Stimulated activated CD4-positive, alpha-beta T cell treated with anti-CD3 and anti-CD28 coated beads, Interleukin-2, amount 100 ng/mL, for 24 hours (primary cell): ENCODE data around the gene FASN.

Source experiments
- DNase-seq, 2 donors: peaks; one replicate each; pipeline ENCODE4 v3.0.0-alpha.2; 2020

The FASN gene

DNA sequence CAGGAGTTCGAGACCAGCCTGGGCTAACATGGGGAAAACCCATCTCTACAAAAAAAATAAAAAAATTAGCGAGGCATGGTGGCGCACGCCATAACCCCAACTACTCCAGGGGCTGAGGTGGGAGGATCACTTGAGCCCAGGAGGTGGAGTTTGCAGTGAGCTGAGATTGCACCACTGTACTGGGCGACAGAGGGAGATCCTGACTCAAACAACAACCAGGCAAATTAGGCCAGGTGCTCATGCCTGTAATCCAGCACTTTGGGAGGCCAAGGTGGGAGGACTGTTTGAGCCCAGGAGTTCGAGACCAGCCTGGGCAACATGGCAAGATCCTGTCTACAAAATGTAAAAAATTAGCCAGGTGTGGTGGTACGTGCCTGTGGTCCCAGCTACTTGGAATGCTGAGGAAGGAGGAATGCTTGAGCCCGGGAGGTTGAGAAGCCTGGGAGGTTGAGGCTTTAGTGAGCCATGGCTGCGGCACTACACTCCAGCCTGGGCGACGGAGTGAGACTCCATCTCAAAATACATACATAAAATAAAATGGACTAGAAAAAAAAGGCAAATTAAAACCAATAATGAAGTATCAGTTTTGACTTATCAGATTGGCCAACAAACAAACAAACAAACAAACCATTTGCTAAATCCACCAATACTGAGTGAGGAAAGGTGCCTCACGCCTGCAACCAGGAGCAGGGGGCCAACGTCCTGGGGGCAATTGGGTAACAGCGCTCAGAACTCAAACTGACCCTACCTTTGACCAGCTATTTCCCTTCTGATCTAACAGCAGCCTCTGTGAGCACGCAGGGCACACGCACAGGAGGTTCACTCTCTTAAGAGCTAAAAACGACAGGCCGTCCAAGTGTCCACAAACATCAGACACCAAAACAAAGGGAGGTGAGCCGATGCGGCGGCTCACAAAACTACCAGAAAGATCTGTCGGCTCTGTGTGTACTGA, 19.4 kb upstream of the FASN start:
- DNase-seq = no peak

DNA sequence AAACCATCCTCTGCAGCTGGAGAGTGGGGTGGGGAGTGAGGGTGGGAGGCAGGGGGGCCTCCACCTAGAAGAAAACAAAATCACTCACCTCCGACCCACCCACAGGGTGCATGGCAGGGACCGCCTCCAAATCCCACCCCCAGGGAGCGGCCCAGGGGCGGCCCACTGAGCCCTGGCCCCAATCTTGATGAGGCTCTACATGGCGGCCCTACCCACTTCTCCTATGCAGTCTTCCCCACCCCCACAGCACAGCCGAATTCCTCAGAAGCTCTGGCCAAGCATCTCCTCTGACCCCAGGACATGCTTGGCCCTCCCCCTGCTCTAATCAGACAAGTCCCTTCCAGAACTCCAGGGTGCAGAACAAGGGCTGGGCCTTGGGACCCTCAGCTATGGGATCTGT, 18.2 kb upstream of the FASN start:
- no peak for DNase-seq

DNA sequence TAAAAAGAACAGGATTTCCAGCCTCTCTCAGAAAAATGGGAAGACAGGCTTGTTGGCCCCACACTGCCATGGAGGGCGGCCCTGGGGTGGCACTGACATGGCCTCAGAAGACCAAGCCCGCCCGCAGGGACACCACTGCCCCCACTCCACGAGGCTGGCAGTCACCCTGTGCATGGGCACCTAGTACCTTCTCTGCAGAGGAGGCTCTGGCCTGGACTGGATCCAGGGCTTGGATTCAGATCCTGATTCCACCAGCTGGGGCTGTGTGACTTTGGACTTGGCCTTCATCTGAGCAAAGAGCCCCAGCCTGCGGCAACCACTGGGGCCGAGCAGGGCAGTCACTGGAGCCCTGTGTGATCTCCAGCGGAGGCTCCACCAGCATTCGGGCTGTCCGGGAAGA, 16.8 kb upstream of the FASN start:
- no peak for DNase-seq

DNA sequence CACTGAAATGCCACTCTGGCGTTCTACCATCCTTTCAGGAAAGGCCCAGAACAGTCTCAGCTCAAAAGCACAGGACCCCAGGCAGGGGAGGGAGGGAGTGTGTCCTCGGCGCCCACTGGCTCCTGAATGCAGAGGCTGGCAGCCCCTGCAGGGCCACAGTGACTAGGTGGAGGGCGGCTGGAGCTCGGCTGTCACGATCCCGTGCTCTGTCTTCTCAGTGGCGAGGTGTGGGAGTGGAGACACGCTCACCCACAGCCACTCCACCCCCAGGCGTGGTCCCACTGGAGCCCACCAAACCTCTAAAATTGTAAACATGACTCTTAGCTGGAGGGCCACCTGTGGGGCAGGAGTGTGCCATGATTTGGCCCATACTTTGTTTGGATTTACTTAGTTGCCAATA, 16.4 kb upstream of the FASN start:
- no peak for DNase-seq

DNA sequence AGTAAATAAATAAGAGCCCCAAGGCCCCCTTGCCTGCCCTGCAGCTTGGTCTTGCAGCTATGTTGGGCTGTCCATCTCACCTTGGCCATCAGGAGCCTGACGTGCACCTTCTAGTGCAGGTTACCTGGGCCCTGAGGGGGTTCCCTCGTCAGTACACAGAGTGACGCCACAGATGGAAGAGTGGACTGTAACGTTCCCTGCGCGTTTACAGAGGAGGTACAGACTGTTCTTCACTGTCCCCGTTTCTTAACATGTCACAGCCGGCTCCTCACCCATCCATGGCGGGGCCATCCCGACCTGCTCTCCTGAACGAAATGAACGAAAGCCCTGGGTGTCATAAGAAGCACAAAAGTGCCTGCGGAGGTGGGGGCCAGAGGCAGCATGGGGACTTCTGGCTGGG, 15.9 kb upstream of the FASN start:
- DNase-seq = no peak

DNA sequence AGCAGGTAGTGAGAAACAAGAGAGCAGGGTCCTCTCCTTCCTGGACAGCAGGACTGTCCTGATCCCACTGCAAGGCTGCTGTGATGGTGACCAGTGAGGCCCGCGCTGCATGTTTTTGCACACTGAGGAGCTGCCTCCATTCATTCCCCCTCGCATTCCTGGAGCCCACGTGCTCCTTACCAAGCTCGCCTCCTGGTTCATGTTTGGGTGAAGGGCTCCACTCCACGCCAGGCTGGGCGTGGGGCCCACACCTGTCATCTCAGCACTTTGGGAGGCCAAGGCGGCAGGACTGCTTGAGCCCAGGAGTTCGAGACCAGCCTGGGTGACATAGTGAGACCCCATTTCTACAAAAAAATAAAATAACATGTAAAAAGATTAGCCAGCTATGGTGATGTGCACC, 15.4 kb upstream of the FASN start:
- DNase-seq = no peak

DNA sequence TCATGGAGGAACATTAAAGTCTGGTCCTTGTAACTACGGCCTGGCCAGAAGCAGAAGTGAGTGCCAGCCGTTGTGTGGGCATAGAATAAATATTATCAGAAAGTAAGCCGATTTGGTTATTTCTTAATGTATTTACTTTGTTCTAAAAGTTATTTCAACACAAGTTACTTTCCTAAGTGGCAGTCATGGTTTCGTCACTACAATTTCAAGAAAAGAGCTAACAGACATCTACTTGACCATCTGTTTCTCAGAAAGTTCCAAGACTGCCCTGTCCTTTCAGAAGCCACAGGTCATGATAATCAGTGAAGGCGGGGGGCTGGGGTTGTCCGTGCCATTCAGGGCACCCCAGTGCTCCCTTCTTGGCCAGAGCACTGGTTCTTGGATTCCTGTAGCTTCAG, 14.9 kb upstream of the FASN start:
- no peak for DNase-seq

DNA sequence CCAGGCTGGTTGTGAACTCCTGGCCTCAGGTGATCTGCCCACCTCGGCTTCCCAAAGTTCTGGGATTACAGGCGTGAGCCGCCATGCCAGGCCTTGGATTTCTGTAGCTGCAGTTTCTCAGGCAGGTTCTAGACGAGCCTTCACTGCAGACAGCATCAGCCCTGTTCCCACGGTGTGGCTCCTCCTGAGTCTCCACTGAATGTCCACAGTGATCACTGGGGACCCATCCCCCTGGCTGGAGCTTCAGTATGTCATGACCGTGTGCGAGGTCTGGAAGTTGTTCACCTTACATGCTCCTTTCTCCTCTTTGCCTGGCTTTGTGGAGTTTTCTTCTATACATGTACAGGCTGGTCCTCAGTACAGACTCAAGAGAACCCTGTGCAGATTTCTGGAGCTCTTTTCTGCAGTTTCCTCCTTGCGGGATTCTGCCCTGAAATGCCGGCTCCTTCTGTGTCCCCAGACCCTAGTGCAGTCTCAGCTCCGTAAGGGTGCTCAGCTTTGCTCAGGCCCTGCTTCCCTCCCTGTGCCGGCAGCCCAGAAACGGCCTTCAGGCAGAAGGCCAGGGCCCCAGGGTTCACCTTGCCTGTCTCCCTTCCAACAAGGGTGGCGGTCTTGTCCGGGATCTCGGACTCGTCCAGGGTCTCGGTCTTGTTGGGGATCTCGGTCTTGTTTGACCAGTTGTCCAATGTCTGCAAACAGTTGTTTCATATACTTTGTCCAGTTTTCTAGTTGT, 14.3 kb upstream of the FASN start:
- DNase-seq = no peak

DNA sequence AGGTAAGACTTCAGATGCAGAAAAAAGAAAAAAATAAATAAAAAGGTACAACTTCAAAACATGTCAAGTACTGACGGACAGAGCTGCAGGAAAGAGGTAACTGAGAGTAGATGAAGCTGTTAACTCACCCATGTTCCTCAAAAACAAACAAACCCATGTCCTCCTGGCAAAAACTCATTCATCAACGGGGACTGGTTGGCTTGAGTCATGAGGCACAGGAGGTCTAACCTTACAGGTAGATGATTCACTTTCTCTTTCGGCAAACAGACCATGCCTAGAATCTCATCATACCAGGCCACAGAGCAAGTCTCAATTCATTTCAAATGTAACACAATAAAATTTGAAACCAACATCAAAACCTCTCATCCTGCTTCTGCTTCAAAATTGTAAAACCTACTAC, 12.3 kb upstream of the FASN start:
- no peak for DNase-seq

DNA sequence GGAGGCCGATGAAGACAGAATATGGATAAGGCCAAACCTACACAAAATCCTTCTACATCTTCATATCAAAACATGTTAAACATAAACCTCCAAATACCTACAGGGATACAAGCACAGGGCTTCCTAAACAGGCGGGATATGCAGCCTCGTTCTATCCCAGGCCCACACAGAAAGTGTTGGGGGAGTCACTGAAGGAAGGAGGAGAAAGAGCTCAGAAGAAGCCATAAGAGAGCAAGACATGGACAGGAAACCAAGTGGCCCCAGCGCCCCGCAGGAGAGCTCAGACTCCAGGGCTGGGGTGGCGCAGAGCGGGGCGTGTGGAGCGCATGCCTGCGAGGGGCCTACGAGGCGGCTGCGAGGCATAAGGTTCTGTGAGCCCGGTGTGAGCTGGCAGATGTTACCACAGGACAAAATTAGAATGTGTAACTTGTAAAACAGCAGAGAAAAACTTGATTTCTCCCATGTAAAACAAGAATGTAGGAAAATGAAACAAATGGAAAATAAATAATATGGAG, 11.0 kb upstream of the FASN start:
- no peak for DNase-seq

DNA sequence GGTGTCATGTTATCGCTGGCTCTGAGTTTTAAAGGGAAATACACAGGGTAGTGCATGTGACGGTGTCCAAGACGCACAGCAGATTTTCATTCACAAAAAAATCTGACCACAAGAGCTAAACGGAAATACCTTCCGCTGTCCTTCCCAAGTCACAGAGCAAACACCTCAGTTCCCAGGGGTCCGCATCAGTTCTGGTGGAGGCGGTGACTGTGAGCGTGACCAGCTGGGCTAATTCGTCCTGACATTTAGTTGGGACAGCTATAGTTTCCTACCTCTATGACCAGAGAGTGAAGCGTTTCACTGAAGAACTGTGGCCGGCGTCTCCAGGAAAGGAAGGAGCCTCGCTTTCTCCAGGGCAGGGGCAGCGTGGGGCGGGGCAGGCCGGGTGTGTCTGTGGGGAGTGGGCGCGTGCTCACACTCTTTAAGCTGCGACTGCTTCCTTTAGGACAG, 10.5 kb upstream of the FASN start:
- no peak for DNase-seq

DNA sequence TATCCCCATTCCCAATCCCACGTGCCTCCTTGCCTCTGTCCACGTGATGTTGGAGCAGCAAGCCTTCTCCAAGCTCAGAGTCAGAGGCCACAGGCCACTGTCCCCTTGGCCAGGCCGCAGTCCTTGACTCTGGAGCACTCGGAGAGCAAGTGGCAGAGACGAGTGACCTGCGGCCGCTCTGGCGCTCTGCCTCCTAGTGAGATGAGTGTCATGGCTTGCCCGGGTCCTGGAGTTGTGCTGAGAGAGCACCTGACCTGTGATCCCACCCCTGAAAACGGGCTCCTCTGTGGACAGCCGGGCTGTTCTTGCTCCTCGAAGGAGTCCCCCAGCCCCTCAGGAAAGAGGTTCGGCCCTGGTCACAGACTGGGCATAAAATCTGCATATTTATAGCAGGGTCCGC, 10.0 kb upstream of the FASN start:
- no peak for DNase-seq

DNA sequence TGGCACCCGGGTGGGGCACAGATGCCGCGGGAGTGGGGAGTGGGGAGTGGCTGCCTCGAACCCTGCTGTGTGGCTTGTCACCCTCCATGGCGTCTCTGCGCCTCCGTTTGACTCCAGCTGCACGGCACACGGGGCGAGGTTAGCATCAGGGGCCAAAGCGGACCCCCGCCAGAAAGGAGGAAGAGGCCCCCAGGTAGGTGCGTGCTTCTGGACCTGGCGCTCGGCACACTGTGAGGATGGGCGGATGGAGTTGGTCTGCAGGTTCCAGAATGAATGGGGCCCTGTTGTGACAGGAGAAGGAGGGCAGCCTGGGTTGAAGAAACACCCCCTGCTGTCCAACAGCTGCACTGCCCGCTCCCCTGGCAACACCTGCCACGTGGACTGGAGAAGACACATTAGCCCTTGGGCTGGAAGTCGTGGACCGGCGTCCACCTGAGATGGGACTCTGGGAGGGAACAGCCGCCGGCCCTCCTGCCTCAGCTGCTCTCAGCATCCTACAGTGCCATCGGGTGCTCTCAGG, 9.4 kb upstream of the FASN start:
- DNase-seq = peak in 1 of 2 donors; percentile 29

DNA sequence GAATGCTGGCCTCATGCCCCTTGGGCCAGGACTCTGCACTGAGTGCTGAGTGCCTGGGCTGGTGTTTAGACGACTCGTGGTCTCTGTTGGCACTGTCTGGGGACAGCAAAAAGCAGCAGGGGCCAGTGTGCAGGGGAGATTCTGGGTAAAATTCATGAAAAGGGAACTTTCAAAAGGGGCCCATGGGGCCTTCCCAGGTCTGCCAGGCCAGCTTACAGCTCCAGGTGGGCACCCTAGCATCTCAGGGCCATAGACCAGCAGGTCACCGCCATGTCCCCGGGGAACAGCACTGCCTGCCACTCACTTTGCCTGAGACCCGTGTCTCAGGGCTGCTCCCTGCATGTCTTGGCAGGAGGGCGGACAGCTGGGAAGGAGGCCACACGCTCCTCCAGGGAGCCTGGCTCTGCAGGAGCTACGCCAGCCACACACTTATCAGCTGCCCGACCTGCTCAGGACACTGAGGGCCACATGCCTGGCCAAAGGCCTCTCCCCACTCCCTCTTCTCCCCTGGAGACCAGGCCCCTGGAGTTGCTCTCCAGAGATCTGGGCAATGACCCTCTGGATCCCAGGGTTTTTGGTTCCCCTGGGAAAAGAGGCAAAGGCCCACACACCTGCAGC, 8.8 kb upstream of the FASN start:
- no peak for DNase-seq

DNA sequence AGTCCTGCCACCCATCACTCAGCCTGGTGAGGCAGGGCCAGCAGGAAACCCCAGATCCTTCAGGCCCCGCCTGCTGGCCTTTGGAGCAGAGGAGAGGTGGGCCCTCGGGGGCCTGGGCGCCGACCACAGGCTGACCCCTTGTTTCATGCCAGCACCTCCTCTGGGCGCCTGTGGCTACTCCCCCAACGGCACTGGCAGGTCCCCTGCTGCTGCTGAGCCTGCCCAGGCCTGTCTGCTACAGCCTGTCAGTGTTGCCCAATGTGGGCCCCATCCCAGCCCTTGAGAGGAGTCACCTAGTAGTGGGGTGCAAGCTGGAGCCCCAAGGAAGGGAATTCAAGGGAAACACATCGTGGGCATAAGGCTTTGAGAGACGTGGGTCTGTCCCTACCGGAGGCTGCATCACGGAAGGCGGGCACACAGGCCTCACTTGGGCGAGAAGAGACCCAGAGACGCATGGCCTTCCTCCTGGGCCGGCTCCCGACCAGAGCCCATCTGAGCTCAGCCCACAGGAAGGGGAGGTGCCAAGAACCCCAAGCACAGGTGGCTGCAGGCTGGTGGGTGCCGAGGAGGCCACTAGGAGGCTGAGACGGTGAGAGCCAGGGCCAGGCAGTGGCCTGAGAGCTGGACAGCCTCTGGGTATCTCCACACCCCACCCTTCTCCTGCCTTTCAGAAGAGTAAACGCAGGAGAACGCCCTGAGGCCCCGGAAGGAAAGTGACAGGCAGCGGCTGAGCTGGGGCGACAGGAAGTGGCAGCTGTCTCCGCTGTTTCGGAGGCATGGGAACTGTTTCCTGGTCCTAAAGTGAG, 8.0 kb upstream of the FASN start:
- peak; percentile 69 to 77 for DNase-seq

DNA sequence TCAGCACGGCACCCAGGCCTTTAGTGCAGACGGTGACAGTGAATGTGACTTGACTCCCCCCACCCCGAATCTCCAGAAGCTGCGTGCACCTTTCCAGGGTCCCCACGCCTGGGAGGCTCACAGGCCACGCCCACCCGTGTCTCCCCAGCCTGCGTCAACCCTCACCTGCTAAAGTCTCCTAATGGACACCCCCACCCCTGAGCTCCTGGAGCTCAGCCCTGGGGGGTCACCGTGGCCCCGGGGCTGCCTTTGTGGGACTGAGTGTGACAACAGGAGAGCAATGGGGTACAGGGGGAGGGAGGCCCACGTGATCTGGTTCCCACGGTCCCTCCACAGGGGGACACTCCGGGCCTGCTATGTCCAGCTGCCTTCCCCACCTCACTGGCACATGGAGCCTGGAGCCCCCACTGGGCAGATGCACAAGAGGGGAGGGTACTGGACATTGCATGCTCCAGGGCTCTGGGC, 7.4 kb upstream of the FASN start:
- DNase-seq = peak in 1 of 2 donors; percentile 7

DNA sequence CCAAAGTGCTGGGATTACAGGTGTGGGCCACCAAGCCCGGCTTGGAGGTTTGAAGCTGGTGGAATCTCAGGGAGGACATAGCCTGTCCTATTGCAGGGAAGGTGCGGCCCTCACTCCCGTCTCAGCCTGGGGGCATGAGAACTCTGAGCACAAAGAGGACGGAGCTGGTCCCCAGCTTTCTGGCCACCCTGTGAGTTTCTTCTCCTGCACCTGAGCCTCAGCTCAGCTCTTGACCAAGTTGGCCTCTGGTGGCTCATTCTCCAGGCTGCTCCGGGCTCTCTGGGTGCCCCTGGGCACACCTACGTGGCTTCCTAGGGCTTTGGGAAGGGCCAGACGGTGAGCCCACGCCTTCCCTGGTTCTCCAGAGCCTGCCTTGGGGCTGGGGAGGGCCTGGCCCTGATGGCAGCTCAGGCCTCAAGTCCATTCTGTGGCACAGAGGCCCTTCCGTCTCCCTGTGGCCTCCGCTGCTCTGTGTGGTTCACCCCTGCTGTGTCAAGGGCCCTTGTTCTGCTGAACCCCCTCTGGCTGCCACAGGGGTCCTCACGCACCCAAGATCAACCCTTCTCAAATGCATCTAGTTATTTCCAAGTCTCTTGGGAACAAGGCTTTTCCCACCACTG, 6.9 kb upstream of the FASN start:
- DNase-seq = no peak

DNA sequence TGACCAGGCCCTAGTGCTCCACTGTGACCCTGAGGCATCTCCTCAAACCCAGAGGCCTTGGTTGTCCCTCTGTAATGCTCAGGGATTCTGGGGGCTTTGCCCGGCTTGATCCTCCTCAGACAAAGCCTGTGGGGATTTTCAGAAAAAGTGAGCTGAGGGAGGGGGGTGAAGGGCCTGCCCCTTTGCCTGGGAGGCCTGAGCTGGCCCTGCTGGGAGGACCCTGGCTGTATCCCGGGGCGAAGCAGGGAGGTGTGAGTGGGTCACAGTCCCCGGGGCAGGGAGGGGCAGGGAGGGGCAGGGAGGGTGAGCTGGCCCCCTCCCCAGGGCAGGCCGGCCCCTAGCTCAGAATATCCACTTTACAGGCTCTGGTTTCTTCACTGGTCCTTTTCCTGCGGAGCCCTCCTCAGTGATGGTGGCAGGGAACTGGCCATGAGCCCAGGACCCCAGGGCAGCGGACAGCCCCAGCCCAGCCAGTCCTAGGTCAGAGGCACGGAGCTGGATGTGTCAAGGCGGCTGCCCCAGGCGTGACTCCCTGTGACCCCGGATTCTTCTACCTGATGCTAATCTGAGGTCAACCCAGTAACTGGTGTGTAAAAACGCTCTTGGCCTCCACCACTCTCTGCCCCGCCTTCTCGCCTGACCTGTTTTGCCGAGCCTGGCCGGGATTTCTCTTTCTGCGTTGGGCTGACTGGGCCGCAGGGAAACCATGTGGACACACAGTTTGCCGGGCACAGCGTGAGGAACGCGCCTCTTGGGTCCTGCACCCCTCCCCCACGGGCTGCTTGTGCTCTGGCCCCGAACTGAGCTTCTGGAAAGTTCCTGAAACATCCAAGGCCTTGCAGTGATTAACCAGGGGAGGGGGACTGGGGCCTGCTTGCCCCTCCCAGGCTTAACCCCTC, 5.8 kb upstream of the FASN start:
- peak in 1 of 2 donors; percentile 9 for DNase-seq

DNA sequence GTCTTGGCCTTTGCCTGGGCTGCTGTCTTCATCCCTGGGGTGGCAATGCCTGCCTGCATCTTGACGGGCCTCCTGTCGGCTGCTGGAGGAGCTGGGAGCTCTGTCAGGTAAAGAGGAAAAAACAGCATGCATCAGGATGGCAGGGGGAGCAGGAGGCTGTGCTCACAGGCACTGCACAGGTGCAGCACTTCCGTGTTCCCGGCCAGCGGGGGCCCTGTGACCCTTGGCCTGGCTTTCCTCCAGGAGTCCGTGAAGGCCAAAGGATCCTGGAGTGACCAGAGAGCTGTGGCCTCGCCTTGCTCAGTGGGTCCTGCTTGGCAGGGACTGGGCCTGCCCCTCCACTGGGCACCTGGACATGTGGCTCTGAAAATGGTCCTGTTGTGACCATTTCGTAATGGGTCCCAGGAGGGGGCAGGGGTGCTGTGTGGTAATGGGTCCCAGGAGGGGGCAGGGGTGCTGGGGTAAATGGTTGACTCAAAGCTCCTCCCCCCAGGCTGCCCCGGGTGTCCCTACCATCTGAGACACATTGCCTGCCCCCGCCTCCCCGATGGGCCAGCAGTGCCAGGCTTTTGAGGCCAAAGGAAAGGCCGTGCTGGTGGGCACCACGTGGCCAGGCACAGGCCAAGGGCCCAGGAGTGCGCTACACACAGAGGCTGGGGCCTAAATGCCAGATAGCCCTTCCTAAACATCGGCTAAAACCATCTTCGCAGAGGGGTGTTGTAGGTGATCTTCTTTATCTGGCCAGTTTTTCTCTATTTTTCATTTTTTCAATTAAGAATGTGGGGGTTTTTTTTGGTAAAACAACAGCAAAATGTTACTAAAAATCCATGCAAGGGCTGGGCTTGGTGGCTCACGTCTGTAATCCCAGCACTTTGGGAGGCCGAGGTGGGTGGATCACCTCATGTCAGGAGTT, 4.0 kb upstream of the FASN start:
- DNase-seq = peak in 1 of 2 donors; percentile 8
